ENCODE data around the gene TGM4.

DNA sequence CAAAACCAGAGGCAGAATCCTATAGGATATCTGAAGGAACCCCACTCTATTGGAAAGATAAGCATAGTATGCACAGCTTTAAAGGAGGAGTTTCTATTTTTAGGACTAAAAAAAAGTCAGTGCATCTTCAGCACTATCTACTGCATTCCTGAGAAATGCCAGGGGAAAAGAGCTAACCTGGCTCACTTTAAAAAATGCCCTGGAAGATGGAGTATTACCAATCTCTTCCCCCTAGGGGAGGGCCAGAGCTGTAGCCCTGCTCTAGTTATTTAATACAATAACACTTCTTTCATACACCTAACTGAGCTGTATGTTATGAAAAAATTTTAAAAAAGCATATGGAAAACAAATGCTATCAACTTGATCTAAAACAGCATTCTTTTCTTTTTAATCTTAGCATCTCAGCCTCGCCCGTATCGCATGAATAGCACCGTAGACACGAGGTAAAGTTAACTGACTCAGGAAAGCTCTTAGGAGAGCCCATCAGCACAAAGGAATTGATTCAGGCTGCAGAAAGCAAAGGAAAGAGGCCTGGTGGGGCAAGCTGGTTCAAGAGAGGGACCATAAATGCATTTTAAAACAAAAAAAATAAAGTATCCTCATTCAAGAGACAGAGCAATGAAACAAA lies 50.2 kb downstream of the TGM4 start:
- TF ChIP-seq, protein P1, sequence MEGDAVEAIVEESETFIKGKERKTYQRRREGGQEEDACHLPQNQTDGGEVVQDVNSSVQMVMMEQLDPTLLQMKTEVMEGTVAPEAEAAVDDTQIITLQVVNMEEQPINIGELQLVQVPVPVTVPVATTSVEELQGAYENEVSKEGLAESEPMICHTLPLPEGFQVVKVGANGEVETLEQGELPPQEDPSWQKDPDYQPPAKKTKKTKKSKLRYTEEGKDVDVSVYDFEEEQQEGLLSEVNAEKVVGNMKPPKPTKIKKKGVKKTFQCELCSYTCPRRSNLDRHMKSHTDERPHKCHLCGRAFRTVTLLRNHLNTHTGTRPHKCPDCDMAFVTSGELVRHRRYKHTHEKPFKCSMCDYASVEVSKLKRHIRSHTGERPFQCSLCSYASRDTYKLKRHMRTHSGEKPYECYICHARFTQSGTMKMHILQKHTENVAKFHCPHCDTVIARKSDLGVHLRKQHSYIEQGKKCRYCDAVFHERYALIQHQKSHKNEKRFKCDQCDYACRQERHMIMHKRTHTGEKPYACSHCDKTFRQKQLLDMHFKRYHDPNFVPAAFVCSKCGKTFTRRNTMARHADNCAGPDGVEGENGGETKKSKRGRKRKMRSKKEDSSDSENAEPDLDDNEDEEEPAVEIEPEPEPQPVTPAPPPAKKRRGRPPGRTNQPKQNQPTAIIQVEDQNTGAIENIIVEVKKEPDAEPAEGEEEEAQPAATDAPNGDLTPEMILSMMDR (IDR thresholded peaks at IDR 0.05) = no peak
- TF ChIP-seq POLR2A (IDR thresholded peaks at IDR 0.05) = no peak

All from testis (tissue), 2 donors.